Iris pigment epithelial cell (primary cell): ENCODE measurements around the gene SYT14.
"Not testable (repeated sequence)": the region's sequence is repeated elsewhere in the genome, so short reads cannot be mapped to it uniquely, and the experiment has no call there.

Experiments
- DNase-seq: peaks from one replicate; pipeline ENCODE4 v3.0.0-alpha.2; 2011; ENCODE audit warnings: low read depth

SYT14 gene

GRCh38 chr1:209936125-209936524 lies 1.9 kb upstream of the SYT14 start:
- DNase-seq: no peak

DNA sequence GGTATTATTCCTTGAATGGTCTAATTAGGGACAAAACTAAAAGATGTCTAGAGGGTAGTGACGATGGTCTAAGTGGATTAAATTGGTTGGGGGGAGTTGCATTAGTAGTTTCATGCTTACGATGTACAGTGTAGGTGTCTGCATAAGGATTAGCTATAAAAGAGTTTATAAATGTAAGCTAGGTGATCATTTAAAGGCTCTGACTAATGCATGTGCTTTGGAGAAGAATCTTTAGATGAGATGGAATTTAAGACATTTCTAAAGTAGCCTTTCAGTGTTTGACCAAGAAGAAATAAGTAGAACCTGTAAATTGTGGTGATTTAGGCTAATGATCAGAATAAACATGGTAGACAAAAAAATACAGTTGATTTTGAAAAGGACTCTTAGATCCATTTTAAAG lies 7.4 kb downstream of the SYT14 start:
- DNase-seq: no peak

GRCh38 chr1:209948155-209948554 lies 10.1 kb downstream of the SYT14 start:
- no peak for DNase-seq

DNA sequence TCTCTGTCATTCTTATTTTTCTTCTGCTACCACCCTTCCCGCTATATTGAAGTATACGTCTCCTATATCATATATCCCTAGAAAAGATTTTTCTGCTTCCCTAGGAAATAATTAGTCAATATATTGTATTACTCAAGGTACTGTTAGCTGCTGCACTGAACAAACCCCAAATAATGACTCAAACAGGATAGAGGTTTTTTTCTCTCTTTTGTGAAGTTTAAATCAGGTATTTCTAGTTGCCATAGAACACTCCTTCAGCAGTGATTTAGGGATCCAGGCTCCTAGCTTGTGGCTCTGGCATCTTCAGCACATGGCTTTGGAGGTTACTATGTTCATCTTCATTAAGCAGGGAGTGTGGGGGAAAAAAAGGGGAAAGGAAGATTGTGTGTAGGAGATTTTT lies 18.1 kb downstream of the SYT14 start:
- DNase-seq: no peak

DNA sequence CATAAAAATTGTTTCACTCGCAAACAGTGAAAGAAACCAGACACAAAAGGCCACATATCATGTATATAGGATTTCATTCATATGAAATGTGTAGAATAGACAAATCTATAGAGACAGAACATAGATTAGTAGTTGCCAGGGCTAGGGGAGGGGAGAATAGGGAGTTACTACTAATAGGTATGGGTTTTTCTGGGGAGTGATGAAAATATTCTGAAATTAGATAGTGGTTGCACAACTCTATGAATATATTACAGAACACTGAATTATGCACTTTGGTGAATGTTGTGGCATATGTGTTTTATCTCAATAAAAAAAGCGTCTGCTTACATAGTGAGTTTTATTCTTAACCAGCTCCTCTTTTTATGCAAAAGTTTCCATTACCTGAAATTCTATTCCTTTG lies 21.6 kb downstream of the SYT14 start:
- no peak for DNase-seq

DNA sequence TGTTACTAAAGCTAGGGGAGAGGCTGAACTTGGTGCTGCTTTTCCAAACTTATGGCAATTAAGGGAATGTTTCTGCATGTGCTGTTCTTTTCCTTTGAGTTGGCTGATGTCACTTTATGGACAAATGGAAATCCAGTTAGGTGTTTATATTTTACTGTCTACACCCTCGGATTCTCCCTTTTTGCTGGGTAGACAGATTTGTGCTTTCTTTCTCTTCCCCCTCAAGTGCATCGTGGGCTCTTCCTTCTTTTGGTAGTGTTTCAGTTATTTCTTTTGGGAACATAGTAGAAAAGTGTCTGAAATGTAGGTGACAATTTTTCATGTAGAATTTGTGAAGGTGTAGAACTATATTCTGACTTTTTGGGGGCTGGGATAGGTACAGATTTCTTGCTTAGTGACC lies 22.9 kb downstream of the SYT14 start:
- no peak for DNase-seq

GRCh38 chr1:209962388-209962787 lies 24.4 kb downstream of the SYT14 start:
- DNase-seq: no peak

GRCh38 chr1:209962856-209963255 lies 24.8 kb downstream of the SYT14 start:
- DNase-seq: no peak

- no peak for DNase-seq
These were observed 28.0 kb downstream of the SYT14 start for GRCh38 chr1:209965996-209966395.

- not testable (repeated sequence) for DNase-seq
These were observed 40.7 kb downstream of the SYT14 start for GRCh38 chr1:209978721-209979120.

DNA sequence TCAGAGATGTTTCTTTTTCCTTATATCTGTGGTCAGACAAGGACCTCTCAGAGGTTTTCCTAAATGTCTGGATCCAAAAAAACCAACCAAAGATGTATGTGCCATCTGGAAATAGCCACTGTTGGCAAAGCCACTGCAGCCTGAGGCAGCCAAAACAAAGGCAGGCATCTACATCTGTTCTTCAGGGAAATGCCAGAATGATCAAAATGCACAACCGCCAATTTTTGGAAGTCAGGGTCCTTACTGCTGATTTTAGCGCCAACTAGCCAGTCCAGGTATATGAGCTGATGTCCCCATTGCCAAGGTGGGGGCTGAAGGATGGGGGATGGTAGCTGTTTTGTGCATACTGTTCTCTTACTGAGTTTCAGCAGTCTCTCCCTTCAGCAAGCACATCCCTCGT lies 45.9 kb downstream of the SYT14 start:
- DNase-seq: no peak

GRCh38 chr1:209985002-209985401 lies 47.0 kb downstream of the SYT14 start:
- DNase-seq: no peak

GRCh38 chr1:209988706-209989105 lies 50.7 kb downstream of the SYT14 start:
- no peak for DNase-seq

DNA sequence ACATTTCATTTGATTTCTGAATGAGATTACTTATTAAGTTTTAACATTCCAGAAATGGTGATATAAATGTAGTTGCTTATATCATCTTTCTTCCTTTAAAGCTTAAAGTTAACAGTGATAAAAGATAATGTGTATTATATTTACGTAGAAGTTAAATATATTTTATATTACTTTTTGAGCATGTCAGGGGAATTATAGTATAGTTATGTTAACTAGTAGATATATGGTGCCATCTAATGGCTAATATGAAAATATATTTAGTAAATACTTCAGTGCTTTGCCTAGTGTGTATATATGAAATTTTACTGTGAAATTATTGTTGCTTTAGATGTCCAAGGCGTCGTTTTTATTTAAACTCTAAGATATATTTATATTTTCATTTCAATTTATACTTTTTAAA lies 51.5 kb downstream of the SYT14 start:
- DNase-seq: peak; percentile 18

DNA sequence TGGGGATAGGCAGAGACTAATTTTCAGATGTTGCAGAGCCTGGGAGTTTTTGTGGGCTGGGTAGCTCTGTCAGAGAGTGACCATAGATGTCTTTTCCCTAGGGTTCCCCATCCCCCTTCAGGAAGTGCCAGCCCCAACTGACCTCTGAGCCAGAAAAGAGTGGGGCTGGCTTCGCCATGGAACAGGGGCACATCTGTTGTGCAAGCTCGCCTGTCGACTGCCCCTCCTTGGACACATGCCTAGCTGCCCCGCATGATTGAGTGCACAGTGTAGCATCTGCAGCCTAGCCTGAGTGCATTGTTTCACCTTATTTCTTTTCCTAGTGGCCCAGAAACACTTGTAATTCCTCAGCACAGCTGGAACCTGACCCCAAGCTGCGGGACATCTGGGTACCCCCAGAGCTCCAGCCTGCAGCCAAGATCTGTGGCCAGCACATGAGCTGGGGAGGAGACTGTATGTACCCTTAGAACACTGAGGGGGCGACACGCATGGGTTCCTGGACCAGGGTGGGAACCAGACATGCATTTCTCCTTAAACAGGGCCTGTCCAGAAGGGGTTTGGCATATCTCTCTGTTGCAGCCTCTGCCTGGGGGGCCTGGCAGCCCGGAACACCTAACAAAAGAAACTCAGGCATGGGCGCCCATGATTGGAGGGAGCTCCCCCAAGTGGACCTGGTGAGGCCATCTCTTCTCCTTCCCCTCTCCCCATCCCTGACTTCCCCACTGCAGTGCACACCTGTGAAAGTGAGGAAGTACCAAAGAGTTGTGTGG lies 55.2 kb downstream of the SYT14 start:
- DNase-seq: no peak

DNA sequence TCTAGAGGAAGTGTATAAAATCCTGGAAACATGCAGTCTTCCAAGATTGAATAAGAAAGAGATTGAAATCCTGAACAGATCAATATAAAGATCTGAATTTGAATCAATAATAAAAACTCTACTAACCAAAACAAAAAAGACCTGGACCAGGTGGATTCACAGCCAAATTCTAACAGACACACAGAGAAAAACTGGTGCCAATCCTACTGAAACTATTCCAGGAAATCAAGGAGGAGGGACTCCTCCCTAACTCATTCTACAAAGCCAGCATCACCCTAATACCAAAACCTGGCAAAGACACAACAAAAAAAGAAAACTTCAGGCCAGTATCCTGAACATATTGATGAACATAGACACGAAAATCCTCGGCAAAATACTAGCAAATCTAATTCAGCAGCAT lies 58.3 kb downstream of the SYT14 start:
- no peak for DNase-seq

GRCh38 chr1:209999005-209999404 lies 61.0 kb downstream of the SYT14 start:
- no peak for DNase-seq

DNA sequence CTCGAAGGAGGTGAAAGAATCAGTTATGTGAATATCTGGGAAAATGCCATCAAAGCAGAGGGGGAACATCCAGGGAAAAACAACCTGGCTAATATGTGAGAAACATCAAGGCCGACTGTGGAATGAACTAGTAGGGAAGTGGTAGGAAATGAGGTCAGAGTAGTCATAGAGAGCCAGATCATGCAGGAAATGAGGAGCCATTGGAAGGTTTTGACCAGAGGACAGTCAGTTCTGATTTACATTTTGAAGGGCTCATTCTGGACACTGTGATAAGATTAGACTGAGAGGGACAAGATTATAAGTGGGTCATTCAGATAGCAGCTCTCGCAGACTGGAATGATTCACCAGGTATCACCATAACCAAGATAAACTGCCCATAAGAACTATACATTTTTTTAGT lies 63.7 kb downstream of the SYT14 start:
- peak; percentile 3 for DNase-seq

GRCh38 chr1:210003501-210003900 lies 65.5 kb downstream of the SYT14 start:
- DNase-seq: no peak

GRCh38 chr1:210010161-210010560 lies 72.1 kb downstream of the SYT14 start:
- DNase-seq: no peak

DNA sequence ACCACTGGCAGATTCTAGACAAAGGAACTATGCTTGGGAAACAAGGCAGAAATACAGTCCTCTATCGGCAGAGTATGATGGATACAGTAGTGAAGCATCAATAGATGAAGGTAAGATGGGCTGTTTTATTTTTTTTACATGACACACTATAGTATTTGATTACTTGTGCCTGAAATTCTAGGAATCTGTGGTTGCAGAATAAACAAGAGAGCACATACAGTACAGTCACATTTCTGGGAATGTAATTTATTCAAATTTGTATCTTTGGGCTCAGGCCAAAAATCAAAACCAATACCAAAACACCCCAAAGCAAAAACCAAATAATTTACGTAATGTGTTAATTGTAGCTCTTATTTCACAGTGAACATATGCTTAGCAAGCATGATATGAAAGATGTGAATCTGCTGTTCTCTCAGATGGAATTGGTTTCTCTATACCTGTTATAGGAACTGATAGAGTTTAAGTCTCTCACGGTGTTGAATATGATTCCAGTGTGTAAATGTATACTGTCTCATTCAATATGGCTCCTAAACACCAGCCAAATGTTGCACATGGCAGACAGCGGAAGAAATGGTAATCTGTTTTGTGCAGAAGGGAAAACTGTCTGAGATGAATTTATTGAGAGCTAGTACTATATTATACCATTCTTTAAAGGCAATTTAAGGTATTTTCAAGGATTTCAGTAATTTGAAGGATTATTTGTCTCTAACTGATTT lies 83.3 kb downstream of the SYT14 start:
- DNase-seq: no peak

DNA sequence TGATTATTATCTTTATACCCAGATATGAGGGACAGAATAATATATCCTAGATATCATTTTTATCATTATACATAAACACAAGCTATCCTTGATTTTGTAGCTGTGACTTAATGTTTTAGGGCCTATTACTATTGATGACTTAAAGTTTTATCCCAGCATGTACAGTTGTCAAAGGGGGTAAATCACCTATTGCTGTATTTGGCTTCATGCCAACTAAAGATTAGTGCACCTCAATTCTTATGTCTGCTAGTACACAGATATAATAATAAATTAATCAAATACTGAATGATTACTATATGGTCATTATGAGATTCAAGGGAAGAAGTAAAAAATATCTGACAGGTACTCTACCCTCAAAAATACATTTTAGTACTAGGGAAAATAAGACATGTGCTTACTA lies 84.0 kb downstream of the SYT14 start:
- DNase-seq: no peak

- DNase-seq: no peak
These were observed 86.3 kb downstream of the SYT14 start for GRCh38 chr1:210024282-210024681.

DNA sequence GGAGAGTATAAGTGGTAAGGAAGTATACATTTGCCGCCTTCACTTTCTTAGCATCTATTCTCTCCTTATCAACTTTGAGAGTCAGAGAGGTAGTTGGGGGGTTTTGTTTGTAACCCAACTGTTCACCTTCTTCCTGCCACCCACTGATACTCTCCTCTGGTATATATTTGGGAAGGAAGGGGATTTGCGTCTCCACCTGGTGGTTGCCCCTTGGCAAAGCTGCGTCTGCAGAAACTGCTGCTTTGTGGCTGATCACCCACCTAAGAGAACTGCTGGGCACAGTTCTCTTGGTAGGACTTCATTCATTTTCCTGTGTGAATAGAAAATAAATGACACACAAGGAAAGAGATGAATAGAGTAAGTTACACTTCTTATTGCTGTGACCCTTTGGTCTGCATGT lies 87.0 kb downstream of the SYT14 start:
- no peak for DNase-seq
